NCI-H524 (cell line): ENCODE data around the gene DCTPP1.
"Not testable (repeated sequence)": the region's sequence is repeated elsewhere in the genome, so short reads cannot be mapped to it uniquely, and the experiment has no call there.

Experiments
- DNase-seq, 2 experiments: peaks; one replicate each; lab custom pipeline; 2025; lab: John Stamatoyannopoulos, UW

The DCTPP1 gene

GRCh38 chr16:30413112-30413806 is 16.6 kb downstream of the DCTPP1 start:
- no peak for DNase-seq

- peak; percentile 78 to 93 for DNase-seq
Measured at GRCh38 chr16:30409125-30410060, 20.4 kb downstream of the DCTPP1 start.

GRCh38 chr16:30407804-30408534 is 21.9 kb downstream of the DCTPP1 start:
- no peak for DNase-seq

- peak; percentile 79 to 87 for DNase-seq
Measured at GRCh38 chr16:30407102-30407803, 22.6 kb downstream of the DCTPP1 start, which contains the start of gene ZNF771. Gene ZNF771, plus strand, starts transcription at chr16:30407606. Its CDS starts 448 bp downstream, at chr16:30408054.

GRCh38 chr16:30406795-30407101 is 23.1 kb downstream of the DCTPP1 start:
- DNase-seq = no peak

- DNase-seq = no peak
Measured at GRCh38 chr16:30401768-30402425, 27.9 kb downstream of the DCTPP1 start.

- DNase-seq = peak in 1 of 2 experiments; percentile 42
Measured at GRCh38 chr16:30399435-30400186, 30.2 kb downstream of the DCTPP1 start.

GRCh38 chr16:30398661-30399434 is 31.0 kb downstream of the DCTPP1 start:
- no peak for DNase-seq

GRCh38 chr16:30397776-30398660 is 31.8 kb downstream of the DCTPP1 start:
- DNase-seq = no peak

- DNase-seq = no peak
Measured at GRCh38 chr16:30397056-30397455, 32.8 kb downstream of the DCTPP1 start.

- DNase-seq = not testable (repeated sequence)
Measured at GRCh38 chr16:30396627-30397026, 33.2 kb downstream of the DCTPP1 start.

- no peak for DNase-seq
Measured at GRCh38 chr16:30395992-30396585, 33.7 kb downstream of the DCTPP1 start.

GRCh38 chr16:30395155-30395991 is 34.5 kb downstream of the DCTPP1 start, which contains the start of gene ZNF48:
Gene ZNF48, plus strand, starts transcription at chr16:30395420. Its CDS starts 375 bp downstream, at chr16:30395795.
- peak; percentile 85 to 94 for DNase-seq

- DNase-seq = no peak
Measured at GRCh38 chr16:30394592-30395154, 35.2 kb downstream of the DCTPP1 start.

- no peak for DNase-seq
Measured at GRCh38 chr16:30383521-30383920, 46.3 kb downstream of the DCTPP1 start.

GRCh38 chr16:30382111-30382881 is 47.5 kb downstream of the DCTPP1 start, which contains the start of gene SEPTIN1:
Gene SEPTIN1, minus strand, starts transcription at chr16:30382561. Its CDS starts 19 bp downstream, at chr16:30382542.
- no peak for DNase-seq
